ENCODE results near the gene KLRD1.
"Not testable (repeated sequence)": the region's sequence is repeated elsewhere in the genome, so short reads cannot be mapped to it uniquely, and the experiment has no call there.

Gene KLRD1, protein sequence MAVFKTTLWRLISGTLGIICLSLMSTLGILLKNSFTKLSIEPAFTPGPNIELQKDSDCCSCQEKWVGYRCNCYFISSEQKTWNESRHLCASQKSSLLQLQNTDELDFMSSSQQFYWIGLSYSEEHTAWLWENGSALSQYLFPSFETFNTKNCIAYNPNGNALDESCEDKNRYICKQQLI

DNA sequence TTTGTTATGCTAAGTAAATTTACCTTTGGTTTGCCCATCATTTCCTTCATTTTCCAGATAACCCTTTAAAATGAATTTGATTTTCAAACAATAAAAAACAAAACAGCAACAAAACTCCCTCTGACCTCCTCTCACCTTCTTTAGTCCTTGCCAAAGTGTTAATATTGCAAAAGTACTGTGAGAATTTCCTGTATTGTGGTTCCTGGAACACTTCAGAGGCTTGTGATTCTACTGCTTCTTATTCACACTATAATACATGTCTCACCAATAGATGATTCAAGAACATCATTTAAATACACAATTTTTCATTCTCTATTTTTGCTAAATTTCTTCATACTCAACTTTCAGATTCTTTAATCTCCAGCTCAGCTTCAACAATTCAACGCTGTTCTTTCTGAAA is at the start of gene KLRD1:
Gene KLRD1, plus strand, starts transcription at position 241 of the 400 bp plus-strand sequence. CDS start 208 bp downstream, outside the sequence.
- FAIRE-seq: no peak

DNA sequence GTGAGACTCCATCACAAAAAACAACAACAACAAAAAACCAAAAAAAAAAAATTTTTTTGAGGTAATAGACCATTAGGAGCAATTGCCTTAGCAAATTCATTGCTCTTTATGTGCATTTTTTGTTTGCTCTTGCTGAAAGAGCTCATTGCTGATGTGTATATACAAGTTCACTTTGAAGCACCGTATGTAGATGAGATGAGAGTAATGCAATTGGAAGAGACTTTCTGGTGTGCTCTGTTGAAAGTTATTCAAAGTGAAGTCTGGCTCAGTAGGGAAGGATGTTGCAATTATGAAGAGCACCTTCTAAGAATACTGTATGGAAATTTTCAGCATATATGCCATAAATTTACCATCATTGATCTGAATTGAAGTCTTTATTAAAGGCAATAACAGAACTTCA is 46.7 kb upstream of the KLRD1 start:
- no peak for FAIRE-seq

DNA sequence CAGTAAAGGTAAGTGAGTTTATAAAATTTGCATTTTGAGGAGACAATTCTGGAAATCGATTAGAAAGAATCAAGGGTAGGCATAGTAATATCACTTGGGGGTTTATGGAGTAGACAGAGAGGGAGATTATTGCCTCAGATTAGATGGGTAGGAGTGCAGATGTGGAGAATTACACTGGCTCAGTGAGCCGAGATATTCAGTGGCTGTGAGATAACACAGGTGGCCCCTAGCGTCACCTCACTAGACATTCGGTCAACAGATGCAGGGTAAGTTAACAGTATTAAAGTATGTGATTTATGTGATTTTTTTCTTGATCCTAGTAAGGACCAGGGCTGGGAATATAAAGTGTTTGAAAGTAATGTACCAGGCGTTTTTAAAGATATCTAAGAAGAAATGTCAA is 39.6 kb upstream of the KLRD1 start:
- no peak for FAIRE-seq

DNA sequence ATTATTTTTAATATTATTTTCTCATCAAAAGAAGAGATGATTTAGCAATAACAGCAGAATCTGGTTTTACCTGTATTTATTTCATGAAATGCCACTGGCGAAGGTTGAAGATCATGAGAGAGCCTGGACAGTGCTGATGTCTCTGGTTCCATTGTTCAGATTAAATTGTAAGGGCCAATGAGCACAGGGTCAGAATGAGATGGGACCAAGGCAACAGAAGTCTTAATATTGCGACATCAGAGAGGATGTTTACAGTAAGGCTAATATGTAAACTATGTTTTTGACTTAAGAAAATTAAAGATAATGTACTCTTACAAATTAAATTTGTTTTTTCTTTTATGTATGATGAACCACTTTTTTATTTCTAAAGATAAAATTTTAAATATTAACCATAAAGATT is 35.2 kb upstream of the KLRD1 start:
- peak; percentile 60 for FAIRE-seq

DNA sequence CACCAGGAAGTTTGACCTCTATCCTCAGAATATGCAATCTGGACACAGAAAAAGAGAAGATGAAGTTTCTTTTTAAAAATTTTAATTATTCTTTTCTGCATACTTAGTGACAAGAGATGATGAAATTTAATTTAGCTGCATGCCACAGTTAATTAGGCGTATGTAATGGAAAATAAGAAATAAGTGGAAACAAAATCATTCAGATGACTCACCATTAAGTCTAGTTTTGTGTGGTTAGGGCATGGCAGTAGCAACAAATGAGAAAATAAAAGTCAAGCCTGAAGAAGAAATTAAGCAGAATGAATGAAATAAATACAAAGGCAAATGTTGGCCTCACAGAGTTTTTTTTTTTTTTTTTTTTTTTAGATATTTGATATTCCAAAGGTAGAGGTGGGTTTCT is 30.9 kb upstream of the KLRD1 start:
- no peak for FAIRE-seq

DNA sequence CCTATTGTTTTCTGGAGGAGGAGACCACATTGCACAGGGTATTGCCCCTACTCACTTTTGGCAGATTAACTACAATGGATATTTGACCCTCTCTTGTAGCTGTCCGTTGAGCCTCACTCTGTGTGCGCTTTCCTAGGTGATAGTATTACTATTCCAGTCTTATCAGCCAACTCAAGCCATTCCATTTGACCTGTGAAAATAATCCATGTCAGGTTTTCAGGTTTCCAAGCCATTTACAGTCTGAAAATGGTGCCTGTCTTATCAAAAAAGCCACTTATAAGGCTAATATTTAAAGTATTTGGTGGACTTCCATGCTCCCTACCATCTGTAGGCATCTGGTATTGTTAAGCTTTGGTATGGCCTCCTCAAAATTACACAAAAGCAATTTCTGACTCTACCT is 29.6 kb upstream of the KLRD1 start:
- no peak for FAIRE-seq

DNA sequence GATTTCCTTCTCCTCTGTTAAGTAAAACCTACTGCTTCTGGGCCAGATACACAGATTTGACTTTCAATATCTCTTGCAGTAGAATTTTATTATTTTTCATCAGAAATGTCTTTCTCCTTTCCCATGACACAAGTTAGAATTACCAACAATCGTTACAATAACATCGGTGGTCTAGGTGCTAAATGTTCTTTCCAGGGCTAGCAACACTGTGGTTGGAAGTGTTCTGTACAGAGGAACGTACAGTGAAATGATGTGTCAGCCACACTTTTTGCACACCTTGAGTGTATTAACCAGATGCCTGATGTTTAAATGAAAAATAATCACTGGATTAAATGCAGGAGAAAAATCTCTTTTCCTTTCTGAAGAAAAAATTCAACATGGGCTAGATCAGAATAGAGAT is 27.7 kb upstream of the KLRD1 start:
- FAIRE-seq: no peak

DNA sequence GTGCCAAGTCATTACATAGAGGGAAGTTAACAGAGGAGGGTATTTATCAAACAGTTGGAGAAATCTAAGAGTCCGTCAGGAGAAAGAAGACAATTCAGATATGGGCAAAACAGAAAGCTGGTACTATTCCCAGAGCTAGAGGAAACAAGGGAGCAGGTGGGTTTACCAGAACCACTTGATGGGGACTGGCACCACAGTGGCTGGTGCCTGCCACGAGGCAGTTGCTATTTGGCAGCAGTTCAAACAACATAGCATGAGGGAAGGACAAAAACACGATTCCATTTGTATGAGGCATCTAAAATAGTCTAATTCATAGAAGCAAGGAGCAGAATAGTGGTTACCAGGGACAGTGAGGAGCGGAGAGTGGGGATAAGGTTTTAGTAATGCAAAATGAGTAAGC is 24.6 kb upstream of the KLRD1 start:
- no peak for FAIRE-seq

DNA sequence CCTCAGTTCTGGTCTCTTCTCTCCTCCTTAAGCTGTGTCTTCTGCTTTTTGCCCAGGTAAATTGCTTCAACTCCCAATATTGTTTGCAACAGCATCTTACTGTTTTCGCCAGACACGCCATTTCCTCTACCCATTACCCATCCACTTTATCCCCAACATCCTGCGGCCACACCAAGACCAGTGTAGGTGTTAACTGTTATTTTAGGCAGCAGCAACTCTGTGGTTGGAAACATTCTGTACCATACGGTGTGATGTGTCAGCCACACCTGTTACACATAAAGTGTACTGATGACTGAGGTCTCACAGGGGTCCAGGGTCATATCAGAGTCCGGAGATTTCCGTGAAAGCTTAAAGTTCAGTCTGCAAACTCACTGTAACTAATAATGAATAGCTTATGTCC is 21.8 kb upstream of the KLRD1 start:
- no peak for FAIRE-seq

DNA sequence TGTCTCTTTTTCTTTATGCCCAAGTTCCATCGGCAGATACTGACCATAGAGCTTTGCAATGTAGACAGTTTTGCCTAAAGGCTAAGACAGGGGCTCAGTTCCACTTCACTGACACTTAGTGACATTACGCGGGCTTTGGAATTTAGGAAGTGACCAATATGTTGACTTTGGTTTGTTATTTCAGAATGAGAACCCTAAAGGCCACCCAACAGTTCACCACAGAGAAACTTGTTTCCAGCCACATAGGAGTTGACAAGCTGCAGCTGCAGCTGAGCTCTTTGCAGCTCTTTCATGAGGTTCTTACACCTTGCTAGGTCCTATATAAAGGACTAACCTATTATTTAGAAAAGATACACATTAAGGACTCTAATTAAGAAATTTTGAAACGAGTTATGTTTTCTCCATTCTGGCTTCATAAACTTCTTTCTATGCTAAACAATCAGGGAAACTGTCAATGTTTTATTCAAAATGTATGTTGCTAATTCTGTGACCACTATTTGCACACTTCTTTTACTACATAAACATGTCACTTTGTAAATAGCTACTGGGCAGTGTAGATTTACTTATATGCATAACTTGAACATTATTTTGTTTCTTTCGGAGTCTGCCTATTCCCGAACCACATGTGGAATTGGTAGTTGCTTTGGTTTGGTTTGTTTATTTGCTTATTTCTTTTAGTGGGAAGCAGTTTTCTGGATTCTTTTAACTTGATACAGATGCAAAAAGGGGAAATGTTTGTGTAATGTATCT is 18.5 kb upstream of the KLRD1 start:
- no peak for FAIRE-seq

DNA sequence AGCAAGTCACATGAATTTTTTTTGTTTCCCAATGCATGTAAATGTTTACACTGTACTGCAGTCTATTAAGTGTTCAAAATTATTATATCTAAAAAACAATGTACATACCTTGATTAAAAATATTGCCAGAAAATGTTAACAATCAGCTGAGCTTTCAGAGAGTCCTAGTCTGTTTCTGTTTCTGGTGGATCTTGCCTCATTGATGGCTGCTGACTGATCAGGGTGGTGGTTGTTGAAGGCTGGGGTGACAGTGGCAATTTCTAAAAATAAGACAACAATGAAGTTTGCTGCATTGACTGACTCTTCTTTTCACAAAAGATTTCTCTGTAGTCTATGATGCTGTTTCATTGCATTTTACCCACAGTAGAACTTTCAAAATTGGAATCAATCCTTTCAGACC is 16.6 kb upstream of the KLRD1 start:
- FAIRE-seq: no peak

DNA sequence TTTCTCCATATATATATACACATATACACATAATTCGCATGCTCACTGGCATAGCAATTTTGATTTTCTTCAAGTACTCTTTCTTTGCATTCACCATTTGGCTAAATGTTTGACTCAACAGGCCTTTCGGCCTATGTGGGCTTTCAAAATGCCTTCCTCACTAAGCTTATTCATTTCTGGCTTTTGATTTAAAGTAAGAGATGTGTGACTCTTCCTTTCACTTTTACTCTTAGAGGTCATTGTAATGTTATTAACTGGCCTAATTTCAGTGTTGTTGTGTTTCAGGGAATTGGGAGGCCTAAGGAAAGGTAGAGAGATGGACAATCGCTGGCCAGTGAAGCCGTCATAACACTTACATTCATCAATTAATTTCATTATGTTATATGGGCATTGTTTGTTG is 14.5 kb upstream of the KLRD1 start:
- FAIRE-seq: no peak

DNA sequence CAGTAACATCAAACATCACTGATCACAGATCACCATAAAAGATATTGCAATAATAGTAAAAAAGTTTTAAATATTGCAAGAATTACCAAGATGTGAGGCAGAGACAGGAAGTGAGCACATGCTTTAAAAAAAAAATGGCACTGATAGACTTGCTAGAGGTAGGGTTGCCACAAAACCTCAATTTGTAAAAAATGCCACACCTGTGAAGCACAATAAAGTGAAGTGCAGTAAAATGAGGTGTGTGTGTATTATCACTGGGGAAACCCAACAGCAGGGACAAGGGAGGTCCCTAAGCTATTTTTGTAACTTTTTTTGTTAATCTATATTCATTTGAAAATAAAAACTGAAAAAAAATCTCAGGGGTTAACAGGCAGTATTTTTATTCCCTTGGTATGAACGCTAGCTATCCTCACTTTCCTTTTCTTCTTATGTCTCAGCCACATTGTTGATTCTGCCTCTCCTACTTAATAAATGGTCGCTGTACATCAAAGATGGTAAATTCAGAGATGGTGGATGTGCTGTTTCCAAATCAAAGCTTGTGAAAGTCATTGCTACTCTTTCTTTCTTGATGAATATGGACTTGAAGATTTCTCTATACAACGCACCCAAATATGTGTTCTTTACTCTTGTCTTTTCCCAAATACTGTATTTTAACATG is 14.0 kb upstream of the KLRD1 start:
- no peak for FAIRE-seq

DNA sequence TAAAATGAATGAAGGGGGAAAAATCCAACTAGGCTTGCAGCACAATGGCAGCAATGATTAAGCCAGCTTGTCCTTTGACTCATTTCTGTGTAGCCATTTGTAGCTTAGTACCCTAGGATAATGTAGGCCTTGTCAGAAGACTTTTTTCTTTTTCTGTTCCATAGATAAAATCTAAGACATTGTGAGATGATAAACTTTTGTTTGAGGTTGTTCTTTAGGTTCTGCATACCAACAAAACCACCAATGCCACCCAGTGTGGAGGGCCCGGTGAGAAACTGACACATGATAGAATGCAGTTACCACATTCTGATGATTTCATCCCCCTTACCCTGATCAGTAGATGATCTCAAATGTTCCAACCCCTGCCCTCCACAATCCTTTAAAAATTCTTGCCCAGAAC is 6.6 kb upstream of the KLRD1 start:
- FAIRE-seq: no peak

DNA sequence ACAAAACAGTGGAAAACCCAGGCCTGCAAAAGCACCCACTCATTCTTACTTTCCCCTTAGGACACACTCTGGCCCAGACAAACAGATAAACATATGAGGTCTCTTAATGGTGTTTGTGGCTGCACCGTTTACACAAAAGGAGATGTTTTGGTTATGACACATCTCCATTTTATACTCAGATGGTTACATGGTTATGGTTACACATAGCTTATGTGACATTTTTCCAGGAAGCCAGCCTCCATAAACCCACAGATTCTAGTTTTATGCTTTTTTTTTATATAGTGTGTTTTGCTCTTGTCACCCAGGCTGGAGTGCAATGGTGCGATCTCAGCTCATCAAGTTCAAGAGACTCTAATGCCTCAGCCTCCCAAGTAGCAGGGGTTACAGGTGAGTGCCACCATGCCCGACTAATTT is 3.5 kb upstream of the KLRD1 start:
- FAIRE-seq: no peak

DNA sequence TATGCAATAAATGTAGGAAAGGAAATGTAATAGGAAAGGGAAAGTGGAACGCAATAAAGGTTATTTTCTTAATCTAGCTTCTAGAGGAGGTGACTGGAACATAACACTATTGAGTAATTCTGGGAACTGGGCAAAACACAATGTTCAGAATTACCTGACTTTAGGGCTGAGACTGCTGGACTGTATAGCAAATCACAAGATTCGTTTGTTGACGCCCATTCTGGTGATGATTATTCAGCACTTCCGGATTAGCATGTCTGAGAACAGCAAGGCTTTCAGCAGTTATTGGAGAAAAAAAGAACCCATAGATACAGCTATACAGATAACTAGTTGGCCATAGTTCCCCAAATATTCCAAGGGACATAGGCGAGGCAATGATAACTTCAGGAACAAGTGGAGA is 2.3 kb upstream of the KLRD1 start:
- FAIRE-seq: no peak

DNA sequence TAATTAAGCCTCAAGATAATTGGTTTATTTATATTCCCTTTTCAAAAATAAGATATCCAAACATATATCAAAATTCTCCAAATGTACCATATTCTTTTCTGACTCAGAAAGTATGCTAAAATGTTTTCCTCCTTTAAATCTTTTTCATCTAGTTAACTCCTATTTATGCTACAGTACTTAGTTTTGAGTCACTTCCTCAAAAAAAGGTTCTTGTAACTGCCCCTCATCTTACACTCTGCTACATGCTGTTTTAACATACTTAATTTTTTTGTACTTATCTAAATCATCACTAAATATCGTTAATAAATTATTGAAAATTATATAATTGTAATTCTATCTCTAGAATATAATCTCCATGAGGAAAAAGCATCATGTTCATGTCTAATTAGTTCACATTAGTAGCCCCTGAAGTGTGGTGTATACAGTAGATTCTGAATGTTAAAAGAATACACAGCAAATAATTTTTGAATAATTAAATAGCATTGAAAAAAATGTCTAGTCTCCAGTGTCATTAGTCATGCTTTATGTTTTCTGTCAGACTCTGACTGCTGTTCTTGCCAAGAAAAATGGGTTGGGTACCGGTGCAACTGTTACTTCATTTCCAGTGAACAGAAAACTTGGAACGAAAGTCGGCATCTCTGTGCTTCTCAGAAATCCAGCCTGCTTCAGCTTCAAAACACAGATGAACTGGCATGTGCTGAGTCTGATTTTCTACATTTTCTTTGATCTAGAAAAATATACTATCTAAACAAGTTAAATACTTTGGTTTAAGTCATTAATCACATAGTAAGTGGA is 3.5 kb downstream of the KLRD1 start:
- peak; percentile 33 for FAIRE-seq

DNA sequence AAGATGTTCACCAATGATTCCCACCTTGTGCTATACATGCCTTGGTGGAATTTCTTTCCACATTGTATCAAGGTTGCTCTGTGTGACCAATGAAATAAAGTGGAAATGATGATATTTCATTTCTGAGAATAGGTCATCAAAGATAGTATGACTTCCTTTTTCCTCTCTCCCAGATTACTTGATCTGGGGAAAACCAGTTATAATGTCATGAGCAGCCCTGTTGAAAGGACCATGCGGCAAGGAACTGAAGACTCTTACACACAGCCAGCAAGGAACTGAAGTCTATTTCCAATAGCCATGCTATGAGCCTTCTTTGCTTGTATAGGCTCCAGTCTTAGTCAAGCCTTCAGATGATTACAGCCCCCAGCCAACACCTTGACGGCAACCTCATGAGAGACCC is 11.7 kb downstream of the KLRD1 start:
- FAIRE-seq: no peak

DNA sequence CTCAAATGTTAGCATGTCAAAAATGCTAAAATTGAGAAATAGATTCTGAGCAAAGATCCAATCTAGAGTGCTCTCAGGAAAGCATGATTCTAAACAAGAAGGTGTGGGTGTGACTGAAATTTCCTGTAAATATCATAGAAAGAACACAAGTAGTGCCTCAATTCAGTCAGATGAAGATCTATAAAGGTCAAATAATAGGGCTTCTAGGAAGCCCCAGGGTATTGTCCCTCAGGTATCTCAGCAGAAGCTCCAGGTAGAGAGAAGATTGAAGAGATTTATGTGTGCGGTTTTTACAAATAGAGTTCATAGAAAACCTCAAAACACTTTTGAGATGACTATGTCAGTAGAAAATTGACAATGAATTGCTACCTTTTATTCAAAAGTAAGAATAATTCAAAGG is 13.0 kb downstream of the KLRD1 start:
- FAIRE-seq: no peak

DNA sequence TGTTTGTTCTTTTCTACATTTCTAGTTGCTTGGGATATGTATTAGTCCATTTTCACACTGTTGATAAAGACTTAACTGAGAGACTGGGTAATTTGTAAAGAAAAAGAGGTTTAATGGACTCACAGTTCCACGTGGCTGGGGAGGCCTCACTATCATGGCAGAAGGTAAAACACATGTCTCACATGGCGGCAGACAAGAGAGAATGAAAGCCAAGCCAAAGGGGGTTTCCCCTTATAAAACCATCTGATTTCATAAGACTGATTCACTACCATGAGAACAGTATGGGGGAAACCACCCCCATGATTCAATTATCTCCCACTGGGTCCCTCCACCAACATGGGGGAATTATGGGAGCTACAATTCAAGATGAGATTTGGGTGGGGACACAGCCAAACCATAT is 21.0 kb downstream of the KLRD1 start:
- FAIRE-seq: not testable (repeated sequence)

DNA sequence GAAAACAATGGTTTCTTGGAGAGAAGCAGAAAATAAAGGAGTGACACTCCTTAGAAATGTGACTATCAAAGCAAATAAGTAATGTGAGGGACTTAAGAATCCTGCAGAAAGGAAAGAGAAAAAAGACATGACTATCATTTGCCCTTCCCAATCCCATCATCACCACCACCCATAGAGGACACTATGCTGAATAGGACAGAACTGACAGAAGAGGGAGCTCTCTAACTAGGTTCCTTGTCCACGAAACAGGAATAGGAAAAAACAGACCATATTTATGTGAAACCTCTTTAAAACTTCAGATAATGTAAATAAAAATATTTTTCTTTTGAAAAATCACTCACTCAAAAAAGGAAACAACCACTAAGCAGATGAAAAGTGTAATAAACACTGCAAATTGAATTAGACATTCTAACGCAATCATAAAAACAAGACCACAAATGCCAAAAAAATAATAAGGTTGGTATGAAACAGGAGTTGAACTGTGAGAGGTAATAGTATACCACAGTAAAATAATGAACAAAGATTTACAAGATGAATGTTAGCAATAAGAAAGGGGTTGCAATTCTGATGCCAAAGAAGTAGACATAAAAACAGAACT is 24.1 kb downstream of the KLRD1 start:
- no peak for FAIRE-seq

DNA sequence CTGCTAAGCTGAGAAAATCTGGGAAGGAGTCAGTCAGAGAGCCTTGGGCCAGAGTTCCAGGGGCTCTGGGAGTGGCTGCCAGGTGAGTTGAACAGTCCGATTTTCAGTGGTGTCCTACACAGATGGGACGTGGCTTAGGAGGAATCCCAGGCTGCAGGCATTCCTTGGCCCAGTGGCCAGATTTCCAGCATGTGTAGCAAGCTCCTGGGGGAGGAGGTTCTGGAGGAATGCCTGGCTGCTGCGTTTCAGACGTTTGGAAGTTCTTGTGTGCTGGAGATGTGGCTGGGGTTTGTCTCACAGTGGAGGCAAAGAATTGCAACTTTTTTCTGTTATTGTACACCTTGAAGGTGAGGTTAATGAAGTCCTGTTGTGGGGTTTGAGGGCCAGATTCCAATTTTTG is 28.5 kb downstream of the KLRD1 start:
- not testable (repeated sequence) for FAIRE-seq

DNA sequence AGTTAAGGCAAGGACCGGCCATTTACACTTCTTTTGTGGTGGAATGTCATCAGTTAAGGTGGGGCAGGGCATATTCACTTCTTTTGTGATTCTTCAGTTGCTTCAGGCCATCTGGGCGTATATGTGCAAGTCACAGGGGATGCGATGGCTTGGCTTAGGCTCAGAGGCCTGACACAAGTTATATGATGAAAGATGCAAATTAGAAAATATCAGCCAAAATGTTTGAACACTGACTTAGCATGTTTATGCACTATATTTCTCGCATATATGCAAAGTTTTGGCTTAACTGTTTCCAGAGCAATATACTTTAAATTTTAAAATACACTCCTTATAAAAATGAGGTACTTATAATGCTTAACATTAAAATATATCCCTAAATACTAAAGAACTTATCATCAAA is 30.8 kb downstream of the KLRD1 start:
- FAIRE-seq: not testable (repeated sequence)
